ENCODE results near the gene SND1. TPM values are rescaled to one million over a fixed set of nuclear protein-coding genes. Genes with fewer than 3 reads are reported as not detected.
A peak's percentile ranks its signal among the peaks of the same experiment; 100 is the strongest.

Gene SND1
- total RNA-seq, result 10 to 100 TPM; 84.2 to 98.8 (median 93.4) TPM

GRCh38 chr7:127651556-127652332, at the start of gene SND1:
Gene SND1, plus strand, starts transcription at chr7:127652194. Its CDS starts 180 bp downstream, at chr7:127652374.
- Histone ChIP-seq H3K27me3 (no peaks in the 10 kb centered on the region), H3K4me3 (peak within 1 kb of the TSS; percentile 85 to 98 (median 92)), H3K4me1 (peaks cover 0 to 35% (median 27%) of the 10 kb centered on the region in 3 donors), H3K36me3 (peaks cover 0 to 4% (median 0%) of the 10 kb centered on the region in 3 donors), H3K27ac (peak within 1 kb of the TSS; percentile 94 to 98 (median 95)), H3K9me3 (no peaks in the 10 kb centered on the region)
- TF ChIP-seq POLR2A (IDR thresholded peaks at IDR 0.05), result peak in 2 of 4 donors; percentile 68 to 88
- TF ChIP-seq, protein P1, sequence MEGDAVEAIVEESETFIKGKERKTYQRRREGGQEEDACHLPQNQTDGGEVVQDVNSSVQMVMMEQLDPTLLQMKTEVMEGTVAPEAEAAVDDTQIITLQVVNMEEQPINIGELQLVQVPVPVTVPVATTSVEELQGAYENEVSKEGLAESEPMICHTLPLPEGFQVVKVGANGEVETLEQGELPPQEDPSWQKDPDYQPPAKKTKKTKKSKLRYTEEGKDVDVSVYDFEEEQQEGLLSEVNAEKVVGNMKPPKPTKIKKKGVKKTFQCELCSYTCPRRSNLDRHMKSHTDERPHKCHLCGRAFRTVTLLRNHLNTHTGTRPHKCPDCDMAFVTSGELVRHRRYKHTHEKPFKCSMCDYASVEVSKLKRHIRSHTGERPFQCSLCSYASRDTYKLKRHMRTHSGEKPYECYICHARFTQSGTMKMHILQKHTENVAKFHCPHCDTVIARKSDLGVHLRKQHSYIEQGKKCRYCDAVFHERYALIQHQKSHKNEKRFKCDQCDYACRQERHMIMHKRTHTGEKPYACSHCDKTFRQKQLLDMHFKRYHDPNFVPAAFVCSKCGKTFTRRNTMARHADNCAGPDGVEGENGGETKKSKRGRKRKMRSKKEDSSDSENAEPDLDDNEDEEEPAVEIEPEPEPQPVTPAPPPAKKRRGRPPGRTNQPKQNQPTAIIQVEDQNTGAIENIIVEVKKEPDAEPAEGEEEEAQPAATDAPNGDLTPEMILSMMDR (IDR thresholded peaks at IDR 0.05), result no peak
- intact Hi-C loops (cut with DNase I), result no loop called here
- 0 to 1% methylated on average over 7 to 27 of the region's 67 CpGs for WGBS, 2 donors
- DNase-seq, result peak; percentile 97

GRCh38 chr7:127608446-127608845, 43.5 kb upstream of the SND1 start:
- peaks cover 0 to 12% (median 0%) of the 10 kb centered on the region in 4 donors for H3K27me3 ChIP-seq
- no peaks in the 10 kb centered on the region for H3K9me3 ChIP-seq
- H3K36me3 ChIP-seq, result no peaks in the 10 kb centered on the region
- no peak overlapping the region for H3K4me3 ChIP-seq
- no peak overlapping the region for H3K27ac ChIP-seq
- no peaks in the 10 kb centered on the region for H3K4me1 ChIP-seq
- DNase-seq, result no peak
- TF ChIP-seq, protein P1 (IDR thresholded peaks at IDR 0.05), result no peak
- no peak for TF ChIP-seq POLR2A (IDR thresholded peaks at IDR 0.05)
- WGBS, 2 donors, result 80 to 85% methylated on average over 6 of the region's 6 CpGs
- intact Hi-C loops (cut with DNase I), result no loop called here

DNA sequence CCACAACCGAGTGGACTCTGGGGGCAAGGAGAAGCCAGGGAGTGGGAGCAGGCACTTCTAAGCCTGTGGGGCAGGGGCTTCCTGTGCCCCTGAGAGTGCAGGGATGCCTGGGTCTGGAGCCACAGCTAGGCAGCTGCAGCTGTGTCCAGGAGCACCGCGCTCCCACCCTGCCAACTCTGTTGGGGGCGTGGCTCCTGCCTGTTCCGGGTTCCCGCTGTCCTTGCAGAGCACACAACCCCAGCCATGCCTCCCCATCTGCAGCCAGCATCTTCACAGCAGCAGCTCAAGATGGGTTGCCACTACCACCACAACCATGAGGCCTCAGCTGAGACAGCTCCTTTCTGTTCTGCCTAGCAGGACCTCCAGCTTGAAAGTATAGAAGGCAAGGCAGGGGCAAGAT, 42.7 kb upstream of the SND1 start:
- TF ChIP-seq, protein P1 (IDR thresholded peaks at IDR 0.05), result no peak
- no peak for TF ChIP-seq POLR2A (IDR thresholded peaks at IDR 0.05)
- intact Hi-C loops (cut with DNase I), result no loop called here
- H3K4me3 ChIP-seq, result no peak overlapping the region
- H3K36me3 ChIP-seq, result no peaks in the 10 kb centered on the region
- H3K4me1 ChIP-seq, result no peaks in the 10 kb centered on the region
- WGBS, 2 donors, result no CpG with 5 or more reads among the region's 6 CpGs
- H3K9me3 ChIP-seq, result no peaks in the 10 kb centered on the region
- DNase-seq, result no peak
- H3K27me3 ChIP-seq, result peaks cover 0 to 20% (median 0%) of the 10 kb centered on the region in 4 donors
- H3K27ac ChIP-seq, result no peak overlapping the region

DNA sequence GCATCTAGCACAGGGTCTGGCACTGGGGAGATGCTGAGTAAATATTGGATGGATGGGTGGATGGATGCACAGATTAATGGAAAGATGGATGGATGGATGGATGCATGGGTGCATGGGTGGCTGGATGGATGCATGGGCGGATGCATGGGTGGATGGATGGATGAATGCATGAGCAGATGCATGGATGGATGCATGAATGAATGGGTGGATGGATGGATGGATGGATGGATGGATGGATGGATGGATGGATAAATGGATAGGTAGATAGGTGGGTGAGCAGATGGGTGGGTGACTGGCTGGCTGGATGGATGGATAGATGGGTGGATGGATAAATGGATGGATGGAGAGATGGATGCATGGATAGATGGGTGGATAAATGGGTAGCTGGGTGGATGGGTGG, 39.7 kb upstream of the SND1 start:
- intact Hi-C loops (cut with DNase I), result no loop called here
- TF ChIP-seq, protein P1 (IDR thresholded peaks at IDR 0.05), result no peak
- TF ChIP-seq POLR2A (IDR thresholded peaks at IDR 0.05), result no peak
- H3K4me3 ChIP-seq, result no peak overlapping the region
- WGBS, 2 donors, result 81% methylated on average over 1 of the region's 1 CpG
- H3K4me1 ChIP-seq, result no peaks in the 10 kb centered on the region
- peaks cover 0 to 50% (median 0%) of the 10 kb centered on the region in 4 donors for H3K27me3 ChIP-seq
- H3K36me3 ChIP-seq, result no peaks in the 10 kb centered on the region
- no peaks in the 10 kb centered on the region for H3K9me3 ChIP-seq
- DNase-seq, result no peak
- H3K27ac ChIP-seq, result no peak overlapping the region

GRCh38 chr7:127616724-127617123, 35.3 kb upstream of the SND1 start:
- Histone ChIP-seq H3K36me3 (no peaks in the 10 kb centered on the region), H3K4me3 (no peak overlapping the region), H3K27ac (no peak overlapping the region), H3K4me1 (no peaks in the 10 kb centered on the region), H3K9me3 (no peaks in the 10 kb centered on the region), H3K27me3 (peaks cover 0 to 93% (median 0%) of the 10 kb centered on the region in 4 donors)
- no peak for DNase-seq
- intact Hi-C loops (cut with DNase I), result no loop called here
- no peak for TF ChIP-seq POLR2A (IDR thresholded peaks at IDR 0.05)
- TF ChIP-seq, protein P1 (IDR thresholded peaks at IDR 0.05), result no peak
- 71 to 89% methylated on average over 4 of the region's 5 CpGs for WGBS, 2 donors

Measured in esophagus squamous epithelium (tissue), 5 donors.